Duodenal mucosa (tissue), 2 donors: Measurements from ENCODE around the gene LCP2.

Source experiments
- H3K27ac ChIP-seq: one replicate; pipeline ENCODE4 v1.7.0; 2013; ENCODE audit warnings: low read depth, low read length
- H3K27me3 ChIP-seq, 2 donors: one replicate each; pipeline ENCODE4 v1.7.0; 2013; ENCODE audit warnings: low read length in 2 of 2, control low read depth in 1 of 2; ENCODE audit not compliant: insufficient read depth in 2 of 2, control insufficient read depth in 1 of 2
- H3K36me3 ChIP-seq, 2 donors: one replicate each; pipeline ENCODE4 v1.7.0; 2013; ENCODE audit warnings: low read length in 2 of 2, control low read depth in 1 of 2; ENCODE audit not compliant: insufficient read depth in 2 of 2, control insufficient read depth in 1 of 2
- H3K4me1 ChIP-seq, 2 donors: one replicate each; pipeline ENCODE4 v1.7.0; 2013; ENCODE audit warnings: low read length in 2 of 2, control low read depth in 1 of 2; ENCODE audit not compliant: insufficient read depth in 2 of 2, control insufficient read depth in 1 of 2
- H3K4me3 ChIP-seq, 2 donors: one replicate each; pipeline ENCODE4 v1.7.0; 2013; ENCODE audit warnings: low read length in 2 of 2, low read depth in 1 of 2
- H3K9ac ChIP-seq, 2 donors: one replicate each; pipeline ENCODE4 v1.7.0; 2013; ENCODE audit warnings: low read length in 2 of 2, low read depth in 1 of 2
- H3K9me3 ChIP-seq, 2 donors: one replicate each; pipeline ENCODE4 v1.7.0; 2013; ENCODE audit warnings: low read length in 2 of 2, control low read depth in 1 of 2; ENCODE audit not compliant: control insufficient read depth in 1 of 2

The LCP2 gene

GRCh38 chr5:170289121-170289520 lies 8.5 kb downstream of the LCP2 start:
- Histone ChIP-seq H3K27me3 (no peaks in the 10 kb centered on the region), H3K4me3 (no peak overlapping the region), H3K9ac (peak overlapping the region in 1 of 2 donors; percentile 6), H3K9me3 (no peaks in the 10 kb centered on the region), H3K36me3 (peaks cover 3 to 6% of the 10 kb centered on the region in 2 donors), H3K4me1 (peaks cover 28 to 39% of the 10 kb centered on the region in 2 donors), H3K27ac (no peak overlapping the region)

GRCh38 chr5:170288551-170288950 lies 9.0 kb downstream of the LCP2 start:
- Histone ChIP-seq H3K4me1 (peaks cover 29 to 39% of the 10 kb centered on the region in 2 donors), H3K4me3 (no peak overlapping the region), H3K27me3 (no peaks in the 10 kb centered on the region), H3K36me3 (peaks cover 3 to 6% of the 10 kb centered on the region in 2 donors), H3K9ac (peak overlapping the region in 1 of 2 donors; percentile 6), H3K27ac (no peak overlapping the region), H3K9me3 (no peaks in the 10 kb centered on the region)

GRCh38 chr5:170288151-170288550 lies 9.4 kb downstream of the LCP2 start:
- H3K27ac ChIP-seq: no peak overlapping the region
- H3K9me3 ChIP-seq: no peaks in the 10 kb centered on the region
- H3K4me1 ChIP-seq: peaks cover 33 to 40% of the 10 kb centered on the region in 2 donors
- no peaks in the 10 kb centered on the region for H3K27me3 ChIP-seq
- H3K36me3 ChIP-seq: peaks cover 3 to 6% of the 10 kb centered on the region in 2 donors
- H3K4me3 ChIP-seq: no peak overlapping the region
- H3K9ac ChIP-seq: peak overlapping the region in 1 of 2 donors; percentile 6

- H3K9ac ChIP-seq: no peak overlapping the region
- peaks cover 3 to 6% of the 10 kb centered on the region in 2 donors for H3K36me3 ChIP-seq
- H3K27ac ChIP-seq: no peak overlapping the region
- no peaks in the 10 kb centered on the region for H3K27me3 ChIP-seq
- no peak overlapping the region for H3K4me3 ChIP-seq
- H3K4me1 ChIP-seq: peaks cover 33 to 41% of the 10 kb centered on the region in 2 donors
- H3K9me3 ChIP-seq: no peaks in the 10 kb centered on the region
Observed at GRCh38 chr5:170287532-170287931, 10.0 kb downstream of the LCP2 start.

GRCh38 chr5:170286386-170286925 lies 11.1 kb downstream of the LCP2 start:
- Histone ChIP-seq H3K27ac (no peak overlapping the region), H3K36me3 (peaks cover 3 to 4% of the 10 kb centered on the region in 2 donors), H3K4me1 (peaks cover 32 to 35% of the 10 kb centered on the region in 2 donors)

GRCh38 chr5:170285181-170285580 lies 12.4 kb downstream of the LCP2 start:
- no peak overlapping the region for H3K4me3 ChIP-seq
- H3K27me3 ChIP-seq: no peaks in the 10 kb centered on the region
- no peaks in the 10 kb centered on the region for H3K9me3 ChIP-seq
- H3K9ac ChIP-seq: no peak overlapping the region
- H3K4me1 ChIP-seq: peaks cover 26 to 30% of the 10 kb centered on the region in 2 donors
- H3K36me3 ChIP-seq: peaks cover 3% of the 10 kb centered on the region in 2 donors
- no peak overlapping the region for H3K27ac ChIP-seq

More at GRCh38 chr5:170286386-170286925, 11.1 kb downstream of the LCP2 start:
- Histone ChIP-seq H3K4me3 (no peak overlapping the region), H3K9me3 (no peaks in the 10 kb centered on the region), H3K27me3 (no peaks in the 10 kb centered on the region), H3K9ac (no peak overlapping the region)

- H3K9ac ChIP-seq: no peak overlapping the region
Observed at GRCh38 chr5:170284231-170284630, 13.3 kb downstream of the LCP2 start.

GRCh38 chr5:170283296-170283695 lies 14.3 kb downstream of the LCP2 start:
- no peaks in the 10 kb centered on the region for H3K27me3 ChIP-seq
- peaks cover 3% of the 10 kb centered on the region in 2 donors for H3K36me3 ChIP-seq
- H3K4me3 ChIP-seq: no peak overlapping the region
- no peak overlapping the region for H3K27ac ChIP-seq
- no peaks in the 10 kb centered on the region for H3K9me3 ChIP-seq
- peaks cover 25 to 28% of the 10 kb centered on the region in 2 donors for H3K4me1 ChIP-seq
- H3K9ac ChIP-seq: no peak overlapping the region

More at GRCh38 chr5:170284231-170284630, 13.3 kb downstream of the LCP2 start:
- no peaks in the 10 kb centered on the region for H3K27me3 ChIP-seq
- peaks cover 29 to 30% of the 10 kb centered on the region in 2 donors for H3K4me1 ChIP-seq
- no peak overlapping the region for H3K4me3 ChIP-seq
- H3K9me3 ChIP-seq: no peaks in the 10 kb centered on the region
- peaks cover 3% of the 10 kb centered on the region in 2 donors for H3K36me3 ChIP-seq
- no peak overlapping the region for H3K27ac ChIP-seq

GRCh38 chr5:170280011-170280493 lies 17.5 kb downstream of the LCP2 start:
- Histone ChIP-seq H3K9ac (peak overlapping the region in 1 of 2 donors; percentile 32), H3K9me3 (no peaks in the 10 kb centered on the region), H3K4me3 (no peak overlapping the region), H3K36me3 (peaks cover 0 to 3% of the 10 kb centered on the region in 2 donors), H3K4me1 (peaks cover 31 to 42% of the 10 kb centered on the region in 2 donors), H3K27me3 (no peaks in the 10 kb centered on the region), H3K27ac (no peak overlapping the region)

GRCh38 chr5:170279459-170279817 lies 18.1 kb downstream of the LCP2 start:
- peak overlapping the region in 1 of 2 donors; percentile 25 for H3K9ac ChIP-seq
- H3K4me1 ChIP-seq: peaks cover 31 to 45% of the 10 kb centered on the region in 2 donors
- peak overlapping the region; percentile 5 to 16 for H3K4me3 ChIP-seq
- no peaks in the 10 kb centered on the region for H3K27me3 ChIP-seq
- H3K36me3 ChIP-seq: peaks cover 0 to 5% of the 10 kb centered on the region in 2 donors
- H3K27ac ChIP-seq: no peak overlapping the region
- H3K9me3 ChIP-seq: no peaks in the 10 kb centered on the region
